ENCODE results near the gene CDKN2C. TPM values are rescaled to one million over a fixed set of nuclear protein-coding genes. Genes with fewer than 3 reads are reported as not detected.
"Not testable (repeated sequence)": the region's sequence is repeated elsewhere in the genome, so short reads cannot be mapped to it uniquely, and the experiment has no call there.

Gene CDKN2C
- total RNA-seq, 1 donor from 2014 or later = 22.8 TPM

- intact Hi-C loops (cut with DNase I) = no loop called here
- Histone ChIP-seq H3K27ac (no peak overlapping the region), H3K4me3 (no peak overlapping the region), H3K27me3 (no peaks in the 10 kb centered on the region), H3K9me3 (no peaks in the 10 kb centered on the region), H3K36me3 (no peaks in the 10 kb centered on the region), H3K4me1 (no peaks in the 10 kb centered on the region)
- no peak for TF ChIP-seq POLR2AphosphoS5 (IDR thresholded peaks at IDR 0.05; ENCODE audit: insufficient read depth in 1 of 2, low read depth in 1 of 2)
- no peak for TF ChIP-seq POLR2A (IDR thresholded peaks at IDR 0.05)
- no peak for TF ChIP-seq CTCF (IDR thresholded peaks at IDR 0.05)
- DNase-seq (ENCODE audit: extremely low spot score in 2 of 2) = no peak
Observed at GRCh38 chr1:51002516-51002915, 32.5 kb downstream of the CDKN2C start.

GRCh38 chr1:51005549-51005948 is 35.5 kb downstream of the CDKN2C start:
- H3K9me3 ChIP-seq; H3K4me3 ChIP-seq; H3K36me3 ChIP-seq; DNase-seq (ENCODE audit: extremely low spot score in 2 of 2); H3K4me1 ChIP-seq; intact Hi-C loops (cut with DNase I); H3K27me3 ChIP-seq; H3K27ac ChIP-seq: not testable (repeated sequence)

DNA sequence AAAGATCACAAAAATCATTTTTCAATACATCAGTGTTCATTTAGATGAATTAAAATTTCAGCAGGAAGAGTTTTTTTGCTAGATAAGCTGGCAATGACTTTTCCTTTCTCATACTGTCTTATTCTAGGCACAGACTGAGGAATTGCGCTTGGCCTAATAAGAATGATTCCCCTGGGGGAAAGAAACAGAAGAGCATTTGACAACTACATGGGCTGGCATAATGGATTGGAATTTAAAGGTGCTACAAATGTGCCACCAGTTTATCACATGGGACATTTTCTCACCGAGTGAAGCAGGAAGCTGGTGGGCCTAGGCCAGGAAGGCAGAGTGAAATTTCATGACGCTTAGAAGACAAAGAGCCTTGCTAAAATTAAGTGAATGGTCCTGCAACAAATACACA is 39.3 kb downstream of the CDKN2C start:
- Histone ChIP-seq H3K27me3 (no peaks in the 10 kb centered on the region), H3K4me1 (no peaks in the 10 kb centered on the region), H3K9me3 (peaks cover 3% of the 10 kb centered on the region), H3K4me3 (no peak overlapping the region), H3K36me3 (no peaks in the 10 kb centered on the region), H3K27ac (no peak overlapping the region)
- intact Hi-C loops (cut with DNase I) = no loop called here
- TF ChIP-seq CTCF (IDR thresholded peaks at IDR 0.05) (no peak), POLR2A (IDR thresholded peaks at IDR 0.05) (no peak), POLR2AphosphoS5 (IDR thresholded peaks at IDR 0.05; ENCODE audit: insufficient read depth in 1 of 2, low read depth in 1 of 2) (no peak)
- no peak for DNase-seq (ENCODE audit: extremely low spot score in 2 of 2)

DNA sequence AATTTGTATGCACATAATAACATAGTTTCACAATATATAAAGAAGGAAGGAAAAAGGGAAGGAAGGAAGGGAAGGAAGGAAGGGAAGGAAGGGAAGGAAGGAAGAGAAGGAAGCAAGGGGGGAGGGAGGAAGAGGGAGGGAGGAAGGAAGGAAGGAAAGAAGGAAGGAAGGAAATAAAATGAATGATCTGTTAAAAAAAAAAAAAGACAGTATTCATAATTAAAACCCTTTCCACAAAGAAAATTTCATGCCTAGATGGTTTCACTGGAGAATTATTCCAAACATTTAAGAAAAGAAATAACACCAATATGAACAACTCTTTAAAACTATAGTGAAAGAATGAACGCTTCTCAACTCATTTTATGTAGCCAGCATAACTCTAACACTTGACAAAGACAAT is 44.8 kb downstream of the CDKN2C start:
- H3K4me3 ChIP-seq = no peak overlapping the region

DNA sequence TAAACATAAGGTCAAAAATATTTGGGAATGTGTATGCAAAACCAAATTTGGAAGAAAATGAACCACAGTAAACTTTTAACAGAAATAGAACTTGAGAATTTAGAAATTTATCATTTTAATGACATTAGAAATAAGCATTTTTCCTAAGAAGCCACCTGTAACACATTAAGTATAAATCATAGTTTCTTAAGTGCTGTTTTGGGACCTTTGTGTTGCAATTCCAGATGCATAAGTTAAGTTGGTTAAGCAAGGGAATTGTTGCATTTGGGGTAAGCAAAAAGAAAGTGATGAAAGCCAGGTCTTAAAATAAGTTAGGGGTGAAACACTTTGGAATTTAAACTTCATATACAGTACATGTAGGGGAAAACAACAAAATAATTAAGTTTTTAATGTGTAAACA is 49.8 kb downstream of the CDKN2C start:
- Histone ChIP-seq H3K4me1 (no peaks in the 10 kb centered on the region), H3K27ac (no peak overlapping the region), H3K27me3 (no peaks in the 10 kb centered on the region), H3K4me3 (no peak overlapping the region), H3K9me3 (no peaks in the 10 kb centered on the region), H3K36me3 (no peaks in the 10 kb centered on the region)
- TF ChIP-seq CTCF (IDR thresholded peaks at IDR 0.05) (no peak), POLR2AphosphoS5 (IDR thresholded peaks at IDR 0.05; ENCODE audit: insufficient read depth in 1 of 2, low read depth in 1 of 2) (no peak), POLR2A (IDR thresholded peaks at IDR 0.05) (no peak)
- intact Hi-C loops (cut with DNase I) = no loop called here
- no peak for DNase-seq (ENCODE audit: extremely low spot score in 2 of 2)

More for the DNA sequence above, 44.8 kb downstream of the CDKN2C start:
- intact Hi-C loops (cut with DNase I) = no loop called here
- Histone ChIP-seq H3K9me3 (peaks cover 3% of the 10 kb centered on the region), H3K36me3 (no peaks in the 10 kb centered on the region), H3K27ac (no peak overlapping the region), H3K4me1 (no peaks in the 10 kb centered on the region), H3K27me3 (no peaks in the 10 kb centered on the region)
- no peak for DNase-seq (ENCODE audit: extremely low spot score in 2 of 2)
- no peak for TF ChIP-seq POLR2AphosphoS5 (IDR thresholded peaks at IDR 0.05; ENCODE audit: insufficient read depth in 1 of 2, low read depth in 1 of 2)
- no peak for TF ChIP-seq CTCF (IDR thresholded peaks at IDR 0.05)
- no peak for TF ChIP-seq POLR2A (IDR thresholded peaks at IDR 0.05)

Other genes starting within 250 kb of the CDKN2C start
- 40.0 TPM for gene FAF1, start 10.0 kb upstream of the CDKN2C start, total RNA-seq
- gene C1orf185, start 132.0 kb downstream of the CDKN2C start, total RNA-seq = not detected

Data from vagina (tissue), 2 donors.